GM12878 (cell line): ENCODE data around the gene ASIC4. TPM values are rescaled to one million over a fixed set of nuclear protein-coding genes. Genes with fewer than 3 reads are reported as not detected.

Source experiments
- CTCF ChIP-seq, 3 experiments: IDR thresholded peaks in 2 of 3; conservative IDR thresholded peaks in 1 of 3; 2 replicates each; pipeline ENCODE4 v1.5.1; 2011; ENCODE audit warnings: low read depth in 3 of 3, low read length in 3 of 3, mild to moderate bottlenecking in 3 of 3, control low read depth in 2 of 3, moderate library complexity in 2 of 3, inconsistent platforms in 1 of 3, mixed read lengths in 1 of 3; ENCODE audit not compliant: control insufficient read depth in 2 of 3, insufficient read depth in 1 of 3; ENCODE audit errors: extremely low read depth in 1 of 3
- EZH2 ChIP-seq: IDR thresholded peaks from 2 replicates; pipeline ENCODE4 v1.6.1; 2012; ENCODE audit warnings: low read depth, mild to moderate bottlenecking, control low read depth, inconsistent platforms, low read length, borderline replicate concordance; ENCODE audit not compliant: control insufficient read depth
- FOXK2 ChIP-seq: fragments of 450-650 bp; IDR thresholded peaks from 2 replicates; pipeline ENCODE4 v1.6.1; 2017; ENCODE audit warnings: mild to moderate bottlenecking, moderate library complexity
- HDAC2 ChIP-seq: fragments of 200-600 bp; sonication (generic); IDR thresholded peaks from 2 replicates; pipeline ENCODE4 v1.6.1; 2017
- HSF1 ChIP-seq: fragments of 150-350 bp; IDR thresholded peaks from 2 replicates; pipeline ENCODE4 v1.6.1; 2014; ENCODE audit warnings: mild to moderate bottlenecking, low read depth, low read length
- JUND ChIP-seq: IDR thresholded peaks from 2 replicates; pipeline ENCODE4 v1.6.1; 2012; ENCODE audit warnings: low read depth, mild to moderate bottlenecking, low read length, improper control_type of control experiment, moderate library complexity
- MAX ChIP-seq: IDR thresholded peaks from 2 replicates; pipeline ENCODE4 v1.6.1; 2012; ENCODE audit warnings: low read depth, low read length, improper control_type of control experiment
- RAD21 ChIP-seq: IDR thresholded peaks from 2 replicates; pipeline ENCODE4 v1.6.1; 2011; ENCODE audit warnings: mild to moderate bottlenecking, low read depth, low read length, moderate library complexity; ENCODE audit not compliant: insufficient read depth
- RAD51 ChIP-seq: fragments of 450-650 bp; IDR thresholded peaks from 2 replicates; pipeline ENCODE4 v1.6.1; 2016; ENCODE audit warnings: moderate library complexity, mild to moderate bottlenecking, inconsistent platforms
- SREBF2 ChIP-seq: IDR thresholded peaks from 2 replicates; pipeline ENCODE4 v1.6.1; 2012; ENCODE audit warnings: mild to moderate bottlenecking, low read length
- TARDBP ChIP-seq: IDR thresholded peaks from 2 replicates; pipeline ENCODE4 v1.6.1; 2016; ENCODE audit warnings: borderline replicate concordance
- USF1 ChIP-seq: IDR thresholded peaks from 2 replicates; pipeline ENCODE4 v1.6.1; 2011; ENCODE audit warnings: borderline replicate concordance, low read depth, mild to moderate bottlenecking, moderate library complexity, mixed read lengths, low read length; ENCODE audit not compliant: insufficient read depth; ENCODE audit errors: extremely low read length
- ZNF687 ChIP-seq: fragments of 450-650 bp; IDR thresholded peaks from 2 replicates; pipeline ENCODE4 v1.6.1; 2017; ENCODE audit warnings: mild to moderate bottlenecking, moderate library complexity
- polyA plus RNA-seq, 11 experiments: library from polyadenylated mRNA; depleted of rRNA in 4 of 11; unstranded in 6 of 11; stranded (reverse) in 5 of 11; fragments of >200 nt; fragmentation: Nextera tagmentation in 4 of 11; fragmentation: Illumina TruSeq in 1 of 11; extraction: Ambion mirVana in 4 of 11; extraction: Trizol in 1 of 11; gene quantifications; 1 replicate in 1 of 11; 2 replicates in 10 of 11; pipeline versions ENCODE4 v1.2.1 to v1.2.3, GENCODE V29; 2011 to 2016; ENCODE audit warnings: inconsistent platforms in 2 of 11, missing spikeins in 2 of 11, low read depth in 1 of 11
- total RNA-seq, 4 experiments: library from RNA; depleted of rRNA in 3 of 4; stranded (reverse); fragments of >200 nt in 3 of 4; fragmentation: Illumina TruSeq in 1 of 4; extraction: Trizol in 1 of 4; gene quantifications; 2 replicates each; pipeline versions ENCODE4 v1.2.1 to v1.2.3, GENCODE V29; 2013 to 2021

The ASIC4 gene
- total and polyA plus RNA-seq, 10 of the 15 experiments (the other 5 are each of a cell fraction or from before 2014, with no cell fraction given) = 0.01 TPM; not detected in 9

GRCh38 chr2:219495531-219496122 lies 18.7 kb upstream of the ASIC4 start (continued):
- TF ChIP-seq USF1 = peak; percentile 82
- TF ChIP-seq ZNF687 = no peak
- no peak for TF ChIP-seq HSF1
- peak; percentile 50 to 52 (median 51) for TF ChIP-seq CTCF (IDR thresholded peaks at IDR 0.05 in 2 of 3, conservative IDR thresholded peaks at IDR 0.05 in 1 of 3; ENCODE audit: control insufficient read depth in 2 of 3, extremely low read depth in 1 of 3, insufficient read depth in 1 of 3, low read depth in 3 of 3, low read length in 3 of 3)
- TF ChIP-seq TARDBP = no peak
- no peak for TF ChIP-seq HDAC2
- TF ChIP-seq JUND = no peak
- TF ChIP-seq RAD21 = 0 out of 2 replicates have a peak, but pooled peaks have one; percentile 18
- no peak for TF ChIP-seq FOXK2
- TF ChIP-seq RAD51 = peak; percentile 79
- TF ChIP-seq EZH2 = no peak
- TF ChIP-seq SREBF2 = no peak
- TF ChIP-seq MAX = peak; percentile 53; the same call in 1 of the 2 replicates
